Suprapubic skin (tissue), 4 donors: ENCODE results near the gene GPC5. TPM values are rescaled to one million over a fixed set of nuclear protein-coding genes. Genes with fewer than 3 reads are reported as not detected.

Experiments
- DNase-seq, 2 donors: peaks; one replicate each; pipeline ENCODE4 v3.0.0-alpha.2; 2019; ENCODE audit warnings: low spot score in 2 of 2
- H3K27ac ChIP-seq: fragments of 200-600 bp; sonication (generic); one replicate; pipeline ENCODE4 v1.5.1; 2019
- H3K27me3 ChIP-seq: fragments of 200-600 bp; sonication (generic); one replicate; pipeline ENCODE4 v1.5.1; 2019
- H3K36me3 ChIP-seq: fragments of 200-600 bp; sonication (generic); one replicate; pipeline ENCODE4 v1.5.1; 2019
- H3K4me1 ChIP-seq: fragments of 200-600 bp; sonication (generic); one replicate; pipeline ENCODE4 v1.5.1; 2019
- H3K4me3 ChIP-seq: fragments of 200-600 bp; sonication (generic); one replicate; pipeline ENCODE4 v1.5.1; 2019; ENCODE audit warnings: mild to moderate bottlenecking
- H3K9me3 ChIP-seq: fragments of 200-600 bp; sonication (generic); one replicate; pipeline ENCODE4 v1.5.1; 2019
- CTCF ChIP-seq, 2 donors: fragments of 200-600 bp in 1 of 2; fragments of 450-650 bp in 1 of 2; sonication (generic) in 1 of 2; IDR thresholded peaks; one replicate each; pipeline ENCODE4 v1.5.1; 2016 to 2019; ENCODE audit warnings: antibody characterized with exemption in 2 of 2, mild to moderate bottlenecking in 1 of 2, moderate library complexity in 1 of 2
- EP300 ChIP-seq: sonication (generic); formaldehyde crosslinking; IDR thresholded peaks from one replicate; pipeline ENCODE4 v1.6.1; 2017; ENCODE audit warnings: antibody characterized with exemption
- POLR2A ChIP-seq, 2 donors: fragments of 450-650 bp; IDR thresholded peaks; one replicate each; pipeline ENCODE4 v1.6.1; 2017; ENCODE audit warnings: antibody characterized with exemption in 2 of 2, mild to moderate bottlenecking in 2 of 2, moderate library complexity in 2 of 2
- POLR2AphosphoS5 ChIP-seq, 3 donors: sonication (generic); formaldehyde crosslinking; IDR thresholded peaks; one replicate each; pipeline ENCODE4 v1.6.1; 2017; ENCODE audit warnings: antibody characterized with exemption in 3 of 3
- WGBS: methylation state at CpG from one replicate; pipeline ENCODE4 v1.1.5; 2018; 5-methylcytosine and 5-hydroxymethylcytosine counted together
- total RNA-seq, 4 donors: library from RNA; depleted of rRNA; stranded (reverse); fragments of >200 nt; gene quantifications; one replicate each; pipeline ENCODE4 v1.1.0, GENCODE V29; 2016

GPC5 gene
- total RNA-seq, 4 donors from 2014 or later = 0.55 TPM; not detected in 3

- WGBS = 100% methylated on average over 2 of the region's 6 CpGs
- no peaks in the 10 kb centered on the region for H3K36me3 ChIP-seq
These were observed 193.9 kb downstream of the GPC5 start for GRCh38 chr13:91592056-91593014.

GRCh38 chr13:91593456-91593855 is 195.0 kb downstream of the GPC5 start:
- no peak for TF ChIP-seq POLR2A (IDR thresholded peaks at IDR 0.05)
- TF ChIP-seq POLR2AphosphoS5 (IDR thresholded peaks at IDR 0.05) = no peak
- no peak for TF ChIP-seq CTCF (IDR thresholded peaks at IDR 0.05)
- TF ChIP-seq EP300 = no peak
- H3K4me3 ChIP-seq = no peak overlapping the region
- no peaks in the 10 kb centered on the region for H3K27me3 ChIP-seq
- no peak for DNase-seq
- no peak overlapping the region for H3K27ac ChIP-seq
- H3K36me3 ChIP-seq = no peaks in the 10 kb centered on the region
- peaks cover 3% of the 10 kb centered on the region for H3K9me3 ChIP-seq
- no peaks in the 10 kb centered on the region for H3K4me1 ChIP-seq
- WGBS = 51% methylated on average over 1 of the region's 1 CpG

More at GRCh38 chr13:91592056-91593014, 193.9 kb downstream of the GPC5 start:
- H3K4me3 ChIP-seq = no peak overlapping the region
- TF ChIP-seq POLR2A (IDR thresholded peaks at IDR 0.05) (no peak), POLR2AphosphoS5 (IDR thresholded peaks at IDR 0.05) (no peak), CTCF (IDR thresholded peaks at IDR 0.05) (no peak), EP300 (no peak)
- no peak overlapping the region for H3K27ac ChIP-seq
- peaks cover 3% of the 10 kb centered on the region for H3K9me3 ChIP-seq
- H3K4me1 ChIP-seq = no peaks in the 10 kb centered on the region
- no peaks in the 10 kb centered on the region for H3K27me3 ChIP-seq
- no peak for DNase-seq

GRCh38 chr13:91594061-91594460 is 195.6 kb downstream of the GPC5 start:
- Histone ChIP-seq H3K27me3 (no peaks in the 10 kb centered on the region), H3K9me3 (peaks cover 3% of the 10 kb centered on the region), H3K4me1 (no peaks in the 10 kb centered on the region), H3K4me3 (no peak overlapping the region), H3K27ac (no peak overlapping the region), H3K36me3 (no peaks in the 10 kb centered on the region)
- 62% methylated on average over 1 of the region's 1 CpG for WGBS
- DNase-seq = no peak
- no peak for TF ChIP-seq POLR2AphosphoS5 (IDR thresholded peaks at IDR 0.05)
- TF ChIP-seq EP300 = no peak
- no peak for TF ChIP-seq POLR2A (IDR thresholded peaks at IDR 0.05)
- TF ChIP-seq CTCF (IDR thresholded peaks at IDR 0.05) = no peak

DNA sequence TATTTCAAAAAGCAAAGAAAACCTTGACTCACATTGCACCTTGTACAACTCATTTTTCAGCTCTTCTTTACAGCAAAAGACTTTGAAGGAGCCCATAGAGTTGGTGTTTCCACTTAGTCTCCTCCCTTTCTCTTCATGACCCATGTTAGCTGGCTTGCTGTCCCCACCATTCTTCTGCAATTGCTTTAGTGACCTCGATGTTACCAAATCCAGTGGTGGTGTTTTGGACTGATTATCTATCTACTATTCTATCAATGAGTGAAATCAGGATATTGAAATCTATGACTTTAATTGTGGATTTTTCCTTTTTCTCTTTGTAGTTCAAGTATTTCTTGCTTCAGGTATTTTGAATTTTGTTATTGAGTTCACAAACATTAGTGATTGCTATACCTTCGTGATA is 197.3 kb downstream of the GPC5 start:
- 79% methylated on average over 2 of the region's 2 CpGs for WGBS
- peaks cover 3% of the 10 kb centered on the region for H3K9me3 ChIP-seq
- H3K36me3 ChIP-seq = no peaks in the 10 kb centered on the region
- H3K4me3 ChIP-seq = no peak overlapping the region
- no peak for TF ChIP-seq EP300
- no peak for TF ChIP-seq POLR2AphosphoS5 (IDR thresholded peaks at IDR 0.05)
- no peak for TF ChIP-seq POLR2A (IDR thresholded peaks at IDR 0.05)
- no peak for TF ChIP-seq CTCF (IDR thresholded peaks at IDR 0.05)
- no peaks in the 10 kb centered on the region for H3K27me3 ChIP-seq
- DNase-seq = no peak
- H3K4me1 ChIP-seq = no peaks in the 10 kb centered on the region
- no peak overlapping the region for H3K27ac ChIP-seq

- H3K4me1 ChIP-seq = no peaks in the 10 kb centered on the region
- WGBS = 67% methylated on average over 2 of the region's 2 CpGs
- TF ChIP-seq EP300 (no peak), CTCF (IDR thresholded peaks at IDR 0.05) (no peak), POLR2A (IDR thresholded peaks at IDR 0.05) (no peak), POLR2AphosphoS5 (IDR thresholded peaks at IDR 0.05) (no peak)
- no peak overlapping the region for H3K27ac ChIP-seq
- H3K4me3 ChIP-seq = no peak overlapping the region
- H3K36me3 ChIP-seq = no peaks in the 10 kb centered on the region
- no peaks in the 10 kb centered on the region for H3K27me3 ChIP-seq
- H3K9me3 ChIP-seq = peaks cover 3% of the 10 kb centered on the region
- DNase-seq = no peak
These were observed 198.4 kb downstream of the GPC5 start for GRCh38 chr13:91596842-91597241.
